AG04449 (cell line): Measurements from ENCODE around the gene SETBP1.

ENCODE experiments used
- CTCF ChIA-PET: fragments of 350-600 bp; formaldehyde crosslinking; extraction: SDS; loops from one replicate; lab custom pipeline; 2021; ENCODE audit warnings: antibody characterized with exemption; lab: Yijun Ruan, JAX
- POLR2A ChIA-PET: fragments of 400-600, 350-600 bp; formaldehyde crosslinking; extraction: SDS; loops from one replicate; lab custom pipeline; 2020; ENCODE audit warnings: antibody characterized with exemption, inconsistent platforms; lab: Yijun Ruan, JAX
- DNase-seq: peaks from one replicate; pipeline ENCODE4 v3.0.0-alpha.2; 2010; ENCODE audit warnings: low read depth, low spot score
- H3K4me3 ChIP-seq: 2 replicates; pipeline ENCODE4 v1.5.1; 2011; ENCODE audit warnings: low read depth, mild to moderate bottlenecking, control low read depth, low read length
- CTCF ChIP-seq: IDR thresholded peaks from one replicate; pipeline ENCODE4 v1.5.1; 2011; ENCODE audit warnings: mild to moderate bottlenecking, moderate library complexity, low read length, control low read depth, inconsistent platforms; ENCODE audit not compliant: insufficient read depth; ENCODE audit errors: missing control alignments

Gene SETBP1

GRCh38 chr18:44821924-44822323 is 141.2 kb downstream of the SETBP1 start:
- DNase-seq = no peak
- ChIA-PET CTCF (no interaction called here), POLR2A (no interaction called here)
- TF ChIP-seq CTCF = no peak
- no peak overlapping the region for H3K4me3 ChIP-seq

- DNase-seq = no peak
- POLR2A ChIA-PET = no interaction called here
- CTCF ChIA-PET = no interaction called here
These were observed 142.6 kb downstream of the SETBP1 start for GRCh38 chr18:44823286-44823685.

GRCh38 chr18:44823782-44824181 is 143.1 kb downstream of the SETBP1 start:
- no peak for DNase-seq
- no peak for TF ChIP-seq CTCF
- CTCF ChIA-PET = no interaction called here
- POLR2A ChIA-PET = no interaction called here
- H3K4me3 ChIP-seq = no peak overlapping the region

More at GRCh38 chr18:44823286-44823685, 142.6 kb downstream of the SETBP1 start:
- no peak overlapping the region for H3K4me3 ChIP-seq
- no peak for TF ChIP-seq CTCF

- no peak for TF ChIP-seq CTCF
- POLR2A ChIA-PET = no interaction called here
- H3K4me3 ChIP-seq = no peak overlapping the region
- CTCF ChIA-PET = no interaction called here
- no peak for DNase-seq
These were observed 144.2 kb downstream of the SETBP1 start for GRCh38 chr18:44824884-44825283.

- POLR2A ChIA-PET = interaction anchor here (1.2 kb wide), 1 partner anchor 21 kb away, joined by 4 read pairs; no protein-coding TSS in a partner anchor
- peak; percentile 84 for DNase-seq
- CTCF ChIA-PET = interaction anchor here (0.9 to 1.5 kb wide), 6 partner anchors 11 to 148 kb away, joined by 3 to 4 read pairs (median 4); no protein-coding TSS in a partner anchor
These were observed 146.0 kb downstream of the SETBP1 start for GRCh38 chr18:44826418-44827259.

More at GRCh38 chr18:44826418-44827259, 146.0 kb downstream of the SETBP1 start:
- TF ChIP-seq CTCF = no peak
- no peak overlapping the region for H3K4me3 ChIP-seq
